A549 (cell line): ENCODE measurements around the gene GALNT4. TPM values are rescaled to one million over a fixed set of nuclear protein-coding genes. Genes with fewer than 3 reads are reported as not detected.

Experiments
- ATAC-seq, 2 experiments: fragments of 200-7000 bp in 1 of 2; fragments of >200 bp in 1 of 2; cut with Nextera tagmentation in 1 of 2; cut with Tn5 transposase in 1 of 2; 3 replicates each; pipeline versions ENCODE4 v1.8.0 to v1.9.1; 2018 to 2020; ENCODE audit warnings: mild to moderate bottlenecking in 1 of 2, moderate library complexity in 1 of 2
- CTCF ChIA-PET: fragments of 300-600 bp; sonication (Branson Sonifier 250); formaldehyde crosslinking; extraction: SDS; loops from one replicate; lab custom pipeline; 2021; ENCODE audit warnings: antibody characterized with exemption, inconsistent platforms; lab: Yijun Ruan, JAX
- POLR2A ChIA-PET: fragments of 350-600 bp; formaldehyde crosslinking; extraction: SDS; loops from one replicate; lab custom pipeline; 2021; ENCODE audit warnings: antibody characterized with exemption, inconsistent platforms; lab: Yijun Ruan, JAX
- DNase-seq, 2 experiments: peaks; one replicate each; pipeline versions ENCODE4 v3.0.0 to v3.0.0-alpha.2; 2011 to 2016; ENCODE audit warnings: low read depth in 1 of 2, low spot score in 1 of 2
- FAIRE-seq: peaks from 2 replicates; lab custom pipeline; 2011; peaks lifted over from hg19 to GRCh38; lab: Jason Lieb, UNC
- H3K27ac ChIP-seq, 2 experiments: fragments of >200 bp; sonication (Bioruptor Twin); formaldehyde crosslinking; 3 replicates each; pipeline ENCODE4 v1.5.1; 2016 to 2017
- H3K4me1 ChIP-seq: fragments of >200 bp; sonication (Bioruptor Twin); formaldehyde crosslinking; 3 replicates; pipeline ENCODE4 v1.6.1; 2016
- H3K4me2 ChIP-seq: fragments of >200 bp; sonication (Bioruptor Twin); formaldehyde crosslinking; 3 replicates; pipeline ENCODE4 v1.6.1; 2016
- H3K4me3 ChIP-seq: fragments of >200 bp; sonication (Bioruptor Twin); formaldehyde crosslinking; 3 replicates; pipeline ENCODE4 v1.5.1; 2016
- H3K9me3 ChIP-seq: fragments of >200 bp; sonication (Bioruptor Twin); formaldehyde crosslinking; 3 replicates; pipeline ENCODE4 v1.6.1; 2016
- CBX8 ChIP-seq: fragments of 200-600 bp; sonication (generic); IDR thresholded peaks from 2 replicates; pipeline ENCODE4 v1.6.1; 2016
- CEBPB ChIP-seq, 2 experiments: fragments of >200 bp in 1 of 2; sonication (Bioruptor Twin) in 1 of 2; formaldehyde crosslinking in 1 of 2; IDR thresholded peaks; 2 replicates each; pipeline ENCODE4 v1.6.1; 2012 to 2016
- CHD2 ChIP-seq: fragments of 150-350 bp; IDR thresholded peaks from 2 replicates; pipeline ENCODE4 v1.6.1; 2014; ENCODE audit warnings: low read length; ENCODE audit not compliant: partially characterized antibody
- CHD4 ChIP-seq: fragments of 200-600 bp; sonication (generic); IDR thresholded peaks from 2 replicates; pipeline ENCODE4 v1.6.1; 2016; ENCODE audit warnings: antibody characterized with exemption, mild to moderate bottlenecking, borderline replicate concordance
- ELK1 ChIP-seq: fragments of 150-350 bp; IDR thresholded peaks from 2 replicates; pipeline ENCODE4 v1.6.1; 2014; ENCODE audit warnings: low read depth, mild to moderate bottlenecking, low read length
- FOSB ChIP-seq: fragments of 250-450 bp; sonication (Bioruptor Pico); IDR thresholded peaks from 2 replicates; pipeline ENCODE4 v1.5.0; 2020; ENCODE audit warnings: mild to moderate bottlenecking, moderate library complexity
- HOXB13 ChIP-seq: fragments of 250-450 bp; sonication (Bioruptor Pico); IDR thresholded peaks from 2 replicates; pipeline ENCODE4 v1.5.0; 2020; ENCODE audit warnings: low read depth, mild to moderate bottlenecking, moderate library complexity
- HOXB5 ChIP-seq: fragments of 250-450 bp; sonication (Bioruptor Pico); IDR thresholded peaks from 2 replicates; pipeline ENCODE4 v1.5.0; 2020; ENCODE audit warnings: mild to moderate bottlenecking, moderate library complexity
- JUN ChIP-seq, 2 experiments: fragments of >200 bp; sonication (Bioruptor Twin); formaldehyde crosslinking; IDR thresholded peaks; 2 replicates in 1 of 2; 3 replicates in 1 of 2; pipeline ENCODE4 v1.6.1; 2016 to 2017
- JUNB ChIP-seq: fragments of >200 bp; sonication (Bioruptor Twin); formaldehyde crosslinking; IDR thresholded peaks from 2 replicates; pipeline ENCODE4 v1.6.1; 2016
- MYC ChIP-seq: IDR thresholded peaks from 2 replicates; pipeline ENCODE4 v1.6.1; 2012; ENCODE audit warnings: mild to moderate bottlenecking, inconsistent platforms, low read length, improper control_type of control experiment, borderline replicate concordance
- NFE2L2 ChIP-seq: fragments of 150-350 bp; conservative IDR thresholded peaks from 2 replicates; pipeline ENCODE4 v1.6.1; 2014; ENCODE audit warnings: low read length
- NR3C1 ChIP-seq: fragments of >200 bp; sonication (Bioruptor Twin); formaldehyde crosslinking; IDR thresholded peaks from 3 replicates; pipeline ENCODE4 v1.6.1; 2017
- RARB ChIP-seq: fragments of 250-450 bp; sonication (Bioruptor Pico); IDR thresholded peaks from 2 replicates; pipeline ENCODE4 v1.8.0; 2021; ENCODE audit warnings: mild to moderate bottlenecking, moderate library complexity
- ZFP36 ChIP-seq: fragments of 450-650 bp; IDR thresholded peaks from 2 replicates; pipeline ENCODE4 v1.6.1; 2014; ENCODE audit warnings: borderline replicate concordance; ENCODE audit not compliant: partially characterized antibody
- ZSCAN20 ChIP-seq: fragments of 250-450 bp; sonication (Bioruptor Pico); IDR thresholded peaks from 2 replicates; pipeline ENCODE4 v1.8.0; 2022; ENCODE audit warnings: mild to moderate bottlenecking, moderate library complexity
- WGBS: methylation state at CpG from one replicate; pipeline ENCODE4 v1.1.6; 2017; ENCODE audit errors: missing lambda C conversion rate; 5-methylcytosine and 5-hydroxymethylcytosine counted together
- polyA plus RNA-seq, 4 experiments: library from polyadenylated mRNA; depleted of rRNA in 3 of 4; stranded (reverse); fragments of >200 nt; fragmentation: RNase III in 1 of 4; extraction: RNeasy Plus Mini Kit Qiagen cat#74134 plus additional on column Dnase treatment in 1 of 4; gene quantifications; 2 replicates in 3 of 4; 3 replicates in 1 of 4; pipeline ENCODE4 v1.2.3, GENCODE V29; 2011 to 2017
- TF ChIP-seq, protein P1 (sequence below): fragments of >200 bp; sonication (Bioruptor Twin); formaldehyde crosslinking; IDR thresholded peaks from 3 replicates; pipeline ENCODE4 v1.6.1; 2016
- TF ChIP-seq, protein P2 (sequence below): IDR thresholded peaks from 2 replicates; pipeline ENCODE4 v1.6.1; 2012; ENCODE audit warnings: low read depth, borderline replicate concordance
- TF ChIP-seq, protein P3 (sequence below): fragments of >200 bp; sonication (Bioruptor Twin); formaldehyde crosslinking; IDR thresholded peaks from 3 replicates; pipeline ENCODE4 v1.5.1; 2016
- TF ChIP-seq, protein P4 (sequence below): fragments of 200-600 bp; sonication (generic); IDR thresholded peaks from 2 replicates; pipeline ENCODE4 v1.6.1; 2016; ENCODE audit warnings: antibody characterized with exemption, mild to moderate bottlenecking, moderate library complexity
- TF ChIP-seq, protein P5 (sequence below): fragments of 450-650 bp; IDR thresholded peaks from 2 replicates; pipeline ENCODE4 v1.6.1; 2014; ENCODE audit warnings: antibody characterized with exemption

The GALNT4 gene
- polyA plus RNA-seq, 2 of the 4 experiments (the other 2 are of a cell fraction): 5.9 to 14.3 TPM

DNA sequence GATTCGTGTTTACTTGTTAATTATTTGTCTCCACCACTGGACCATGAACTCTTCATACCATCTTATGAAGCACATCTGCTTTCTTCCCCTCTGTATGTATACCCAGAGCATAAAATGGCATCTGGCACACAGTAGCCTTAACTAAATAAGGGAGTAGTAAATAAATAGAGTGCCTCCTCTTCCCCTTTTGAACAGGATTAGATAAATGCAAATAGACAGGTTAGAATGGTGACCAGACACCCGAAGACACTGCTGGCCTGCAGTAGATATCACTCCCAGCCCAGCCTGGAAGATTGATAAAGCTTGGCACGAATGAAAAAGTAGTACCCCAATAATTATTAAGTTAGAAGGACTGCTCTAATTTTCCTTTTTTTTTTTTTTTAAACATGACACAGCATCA lies 6.9 kb downstream of the GALNT4 start:
- no peaks in the 10 kb centered on the region for H3K9me3 ChIP-seq
- H3K4me3 ChIP-seq: no peak overlapping the region
- ChIA-PET CTCF (interaction anchor here (0.6 to 1.6 kb wide), 5 partner anchors 11 to 1391 kb away, joined by 3 to 5 read pairs (median 5); no protein-coding TSS in a partner anchor), POLR2A (interaction anchor here (0.7 kb wide), 1 partner anchor 449 kb away, joined by 5 read pairs; no protein-coding TSS in a partner anchor)
- WGBS: 40% methylated on average over 3 of the region's 3 CpGs
- DNase-seq (no peak), FAIRE-seq (no peak)
- no peak for TF ChIP-seq JUNB
- no peak for TF ChIP-seq NFE2L2
- no peak for TF ChIP-seq CHD2
- no peak for TF ChIP-seq MYC
- no peak for TF ChIP-seq HOXB5 (CRISPR knock-in tag)
- TF ChIP-seq ZSCAN20: no peak
- no peak for TF ChIP-seq ZFP36
- TF ChIP-seq NR3C1: no peak
- TF ChIP-seq, protein P1, sequence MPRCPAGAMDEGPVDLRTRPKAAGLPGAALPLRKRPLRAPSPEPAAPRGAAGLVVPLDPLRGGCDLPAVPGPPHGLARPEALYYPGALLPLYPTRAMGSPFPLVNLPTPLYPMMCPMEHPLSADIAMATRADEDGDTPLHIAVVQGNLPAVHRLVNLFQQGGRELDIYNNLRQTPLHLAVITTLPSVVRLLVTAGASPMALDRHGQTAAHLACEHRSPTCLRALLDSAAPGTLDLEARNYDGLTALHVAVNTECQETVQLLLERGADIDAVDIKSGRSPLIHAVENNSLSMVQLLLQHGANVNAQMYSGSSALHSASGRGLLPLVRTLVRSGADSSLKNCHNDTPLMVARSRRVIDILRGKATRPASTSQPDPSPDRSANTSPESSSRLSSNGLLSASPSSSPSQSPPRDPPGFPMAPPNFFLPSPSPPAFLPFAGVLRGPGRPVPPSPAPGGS: no peak
- TF ChIP-seq, protein P2, sequence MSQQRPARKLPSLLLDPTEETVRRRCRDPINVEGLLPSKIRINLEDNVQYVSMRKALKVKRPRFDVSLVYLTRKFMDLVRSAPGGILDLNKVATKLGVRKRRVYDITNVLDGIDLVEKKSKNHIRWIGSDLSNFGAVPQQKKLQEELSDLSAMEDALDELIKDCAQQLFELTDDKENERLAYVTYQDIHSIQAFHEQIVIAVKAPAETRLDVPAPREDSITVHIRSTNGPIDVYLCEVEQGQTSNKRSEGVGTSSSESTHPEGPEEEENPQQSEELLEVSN: no peak
- TF ChIP-seq CBX8: no peak
- TF ChIP-seq, all 56 proteins: peak for 0
- no peak for ATAC-seq
- Histone ChIP-seq H3K4me2 (peak overlapping the region; percentile 13; the same call in 1 of the 3 replicates), H3K27ac (no peak overlapping the region; a peak in 1 of 6 replicates), H3K4me1 (peaks cover 55% of the 10 kb centered on the region)

DNA sequence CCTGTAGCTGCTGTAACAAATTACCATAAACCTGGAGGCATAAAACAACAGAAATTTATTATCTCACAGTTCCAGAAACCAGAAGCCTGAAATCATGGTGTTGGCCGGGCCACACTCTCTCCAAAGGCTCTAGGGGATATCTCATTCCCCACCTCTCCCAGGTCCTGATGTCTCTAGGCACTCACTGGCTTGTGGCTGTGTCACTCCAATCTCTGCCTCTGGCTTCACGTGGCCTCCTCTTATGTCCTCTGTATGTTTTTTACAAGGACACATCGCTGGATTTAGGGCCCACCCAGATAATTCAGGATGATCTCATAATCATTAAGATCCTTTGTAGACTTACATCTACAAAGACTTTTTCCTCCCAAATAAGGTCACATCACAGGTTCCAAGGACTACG lies 8.0 kb downstream of the GALNT4 start:
- peak in 1 of 2 experiments; percentile 27; a peak in 2 of 6 replicates for ATAC-seq
- TF ChIP-seq RARB (CRISPR knock-in tag) (no peak), HOXB5 (CRISPR knock-in tag) (no peak), FOSB (CRISPR knock-in tag) (no peak), CHD2 (no peak), ZFP36 (no peak), ELK1 (no peak), CEBPB (IDR thresholded peaks at IDR 0.05) (no peak), CHD4 (no peak), HOXB13 (CRISPR knock-in tag) (no peak), JUN (IDR thresholded peaks at IDR 0.05) (no peak)
- TF ChIP-seq, protein P3, sequence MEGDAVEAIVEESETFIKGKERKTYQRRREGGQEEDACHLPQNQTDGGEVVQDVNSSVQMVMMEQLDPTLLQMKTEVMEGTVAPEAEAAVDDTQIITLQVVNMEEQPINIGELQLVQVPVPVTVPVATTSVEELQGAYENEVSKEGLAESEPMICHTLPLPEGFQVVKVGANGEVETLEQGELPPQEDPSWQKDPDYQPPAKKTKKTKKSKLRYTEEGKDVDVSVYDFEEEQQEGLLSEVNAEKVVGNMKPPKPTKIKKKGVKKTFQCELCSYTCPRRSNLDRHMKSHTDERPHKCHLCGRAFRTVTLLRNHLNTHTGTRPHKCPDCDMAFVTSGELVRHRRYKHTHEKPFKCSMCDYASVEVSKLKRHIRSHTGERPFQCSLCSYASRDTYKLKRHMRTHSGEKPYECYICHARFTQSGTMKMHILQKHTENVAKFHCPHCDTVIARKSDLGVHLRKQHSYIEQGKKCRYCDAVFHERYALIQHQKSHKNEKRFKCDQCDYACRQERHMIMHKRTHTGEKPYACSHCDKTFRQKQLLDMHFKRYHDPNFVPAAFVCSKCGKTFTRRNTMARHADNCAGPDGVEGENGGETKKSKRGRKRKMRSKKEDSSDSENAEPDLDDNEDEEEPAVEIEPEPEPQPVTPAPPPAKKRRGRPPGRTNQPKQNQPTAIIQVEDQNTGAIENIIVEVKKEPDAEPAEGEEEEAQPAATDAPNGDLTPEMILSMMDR: no peak
- TF ChIP-seq, protein P4, sequence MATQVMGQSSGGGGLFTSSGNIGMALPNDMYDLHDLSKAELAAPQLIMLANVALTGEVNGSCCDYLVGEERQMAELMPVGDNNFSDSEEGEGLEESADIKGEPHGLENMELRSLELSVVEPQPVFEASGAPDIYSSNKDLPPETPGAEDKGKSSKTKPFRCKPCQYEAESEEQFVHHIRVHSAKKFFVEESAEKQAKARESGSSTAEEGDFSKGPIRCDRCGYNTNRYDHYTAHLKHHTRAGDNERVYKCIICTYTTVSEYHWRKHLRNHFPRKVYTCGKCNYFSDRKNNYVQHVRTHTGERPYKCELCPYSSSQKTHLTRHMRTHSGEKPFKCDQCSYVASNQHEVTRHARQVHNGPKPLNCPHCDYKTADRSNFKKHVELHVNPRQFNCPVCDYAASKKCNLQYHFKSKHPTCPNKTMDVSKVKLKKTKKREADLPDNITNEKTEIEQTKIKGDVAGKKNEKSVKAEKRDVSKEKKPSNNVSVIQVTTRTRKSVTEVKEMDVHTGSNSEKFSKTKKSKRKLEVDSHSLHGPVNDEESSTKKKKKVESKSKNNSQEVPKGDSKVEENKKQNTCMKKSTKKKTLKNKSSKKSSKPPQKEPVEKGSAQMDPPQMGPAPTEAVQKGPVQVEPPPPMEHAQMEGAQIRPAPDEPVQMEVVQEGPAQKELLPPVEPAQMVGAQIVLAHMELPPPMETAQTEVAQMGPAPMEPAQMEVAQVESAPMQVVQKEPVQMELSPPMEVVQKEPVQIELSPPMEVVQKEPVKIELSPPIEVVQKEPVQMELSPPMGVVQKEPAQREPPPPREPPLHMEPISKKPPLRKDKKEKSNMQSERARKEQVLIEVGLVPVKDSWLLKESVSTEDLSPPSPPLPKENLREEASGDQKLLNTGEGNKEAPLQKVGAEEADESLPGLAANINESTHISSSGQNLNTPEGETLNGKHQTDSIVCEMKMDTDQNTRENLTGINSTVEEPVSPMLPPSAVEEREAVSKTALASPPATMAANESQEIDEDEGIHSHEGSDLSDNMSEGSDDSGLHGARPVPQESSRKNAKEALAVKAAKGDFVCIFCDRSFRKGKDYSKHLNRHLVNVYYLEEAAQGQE: no peak
- TF ChIP-seq, protein P1: no peak
- TF ChIP-seq, protein P5, sequence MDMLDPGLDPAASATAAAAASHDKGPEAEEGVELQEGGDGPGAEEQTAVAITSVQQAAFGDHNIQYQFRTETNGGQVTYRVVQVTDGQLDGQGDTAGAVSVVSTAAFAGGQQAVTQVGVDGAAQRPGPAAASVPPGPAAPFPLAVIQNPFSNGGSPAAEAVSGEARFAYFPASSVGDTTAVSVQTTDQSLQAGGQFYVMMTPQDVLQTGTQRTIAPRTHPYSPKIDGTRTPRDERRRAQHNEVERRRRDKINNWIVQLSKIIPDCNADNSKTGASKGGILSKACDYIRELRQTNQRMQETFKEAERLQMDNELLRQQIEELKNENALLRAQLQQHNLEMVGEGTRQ: no peak
- FAIRE-seq: no peak
- H3K9me3 ChIP-seq: no peaks in the 10 kb centered on the region
- ChIA-PET POLR2A (no interaction called here), CTCF (interaction anchor here (0.9 to 1.6 kb wide), 3 partner anchors 46 to 500 kb away, joined by 3 to 5 read pairs (median 5); no protein-coding TSS in a partner anchor)
- no peak overlapping the region for H3K4me3 ChIP-seq
- no peak overlapping the region for H3K27ac ChIP-seq
- peaks cover 45% of the 10 kb centered on the region for H3K4me1 ChIP-seq
- DNase-seq: no peak
- WGBS: 68% methylated on average over 4 of the region's 4 CpGs
- no peak overlapping the region for H3K4me2 ChIP-seq
